HUES6 (cell line): Measurements from ENCODE around the gene ARRB2.

Experiments used
- H3K27ac ChIP-seq: 2 replicates; pipeline ENCODE4 v1.7.0; 2013; ENCODE audit warnings: low read depth, mild to moderate bottlenecking, low read length, inconsistent platforms
- H3K27me3 ChIP-seq: 2 replicates; pipeline ENCODE4 v1.6.1; 2013; ENCODE audit warnings: low read length; ENCODE audit not compliant: control insufficient read depth, insufficient read depth
- H3K36me3 ChIP-seq: 2 replicates; pipeline ENCODE4 v1.6.1; 2013; ENCODE audit warnings: low read length; ENCODE audit not compliant: control insufficient read depth, insufficient read depth
- H3K4me1 ChIP-seq: 2 replicates; pipeline ENCODE4 v1.6.1; 2013; ENCODE audit warnings: low read length; ENCODE audit not compliant: control insufficient read depth, insufficient read depth
- H3K4me3 ChIP-seq: 2 replicates; pipeline ENCODE4 v1.5.1; 2013; ENCODE audit warnings: low read depth, low read length
- H3K9ac ChIP-seq: one replicate; pipeline ENCODE4 v1.6.1; 2013; ENCODE audit warnings: mild to moderate bottlenecking, low read length
- H3K9me3 ChIP-seq: 2 replicates; pipeline ENCODE4 v1.6.1; 2013; ENCODE audit warnings: low read depth, low read length; ENCODE audit not compliant: control insufficient read depth, insufficient read depth

ARRB2 gene

DNA sequence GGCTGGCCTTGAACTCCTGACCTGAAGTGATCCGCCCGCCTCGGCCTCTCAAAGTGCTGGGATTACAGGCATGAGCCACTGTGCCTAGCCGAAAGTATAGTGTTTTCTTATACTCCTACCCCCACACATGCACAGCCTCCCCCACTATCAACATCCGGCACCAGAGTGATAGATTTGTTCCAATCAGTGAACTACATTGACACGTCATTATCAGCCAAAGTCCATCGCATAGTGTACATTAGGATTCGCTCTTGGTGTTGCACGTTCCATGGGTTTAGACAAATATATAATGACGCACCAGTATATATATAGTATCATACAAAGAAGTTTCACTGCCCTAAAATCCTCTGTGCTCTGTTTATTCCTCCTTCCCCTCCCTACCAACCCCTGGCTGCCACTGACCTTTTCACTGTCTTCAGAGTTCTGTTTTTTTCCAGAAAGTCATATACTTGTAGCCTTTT, 49.4 kb downstream of the ARRB2 start:
- Histone ChIP-seq H3K9me3 (no peaks in the 10 kb centered on the region), H3K36me3 (no peaks in the 10 kb centered on the region), H3K4me1 (no peaks in the 10 kb centered on the region), H3K27me3 (peaks cover 3% of the 10 kb centered on the region; the same call in 1 of the 2 replicates), H3K27ac (no peak overlapping the region), H3K9ac (no peak overlapping the region), H3K4me3 (no peak overlapping the region)

GRCh38 chr17:4764595-4764994, 54.2 kb downstream of the ARRB2 start:
- no peak overlapping the region for H3K4me3 ChIP-seq
- no peak overlapping the region for H3K27ac ChIP-seq
- no peaks in the 10 kb centered on the region for H3K9me3 ChIP-seq
- no peaks in the 10 kb centered on the region for H3K27me3 ChIP-seq
- no peak overlapping the region for H3K9ac ChIP-seq
- no peaks in the 10 kb centered on the region for H3K4me1 ChIP-seq
- no peaks in the 10 kb centered on the region for H3K36me3 ChIP-seq

DNA sequence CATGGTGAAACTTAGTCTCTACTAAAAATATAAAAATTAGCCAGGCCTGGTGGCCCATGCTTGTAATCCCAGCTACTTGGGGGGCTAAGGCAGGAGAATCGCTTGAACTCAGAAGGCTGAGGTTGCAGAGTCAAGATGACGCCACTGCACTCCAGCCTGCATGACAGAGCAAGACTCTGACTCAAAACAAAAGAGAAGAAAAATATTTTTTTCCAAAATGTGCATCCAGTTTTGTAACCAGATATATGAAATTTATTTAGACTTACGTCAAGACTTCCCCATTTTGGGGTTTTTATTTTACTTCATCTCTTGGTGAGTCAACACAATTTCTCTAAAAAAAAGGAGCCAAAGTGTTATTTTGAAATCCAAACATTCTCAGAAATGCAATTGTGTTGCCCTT, 55.8 kb downstream of the ARRB2 start:
- Histone ChIP-seq H3K27ac (no peak overlapping the region), H3K9me3 (no peaks in the 10 kb centered on the region), H3K36me3 (no peaks in the 10 kb centered on the region)

DNA sequence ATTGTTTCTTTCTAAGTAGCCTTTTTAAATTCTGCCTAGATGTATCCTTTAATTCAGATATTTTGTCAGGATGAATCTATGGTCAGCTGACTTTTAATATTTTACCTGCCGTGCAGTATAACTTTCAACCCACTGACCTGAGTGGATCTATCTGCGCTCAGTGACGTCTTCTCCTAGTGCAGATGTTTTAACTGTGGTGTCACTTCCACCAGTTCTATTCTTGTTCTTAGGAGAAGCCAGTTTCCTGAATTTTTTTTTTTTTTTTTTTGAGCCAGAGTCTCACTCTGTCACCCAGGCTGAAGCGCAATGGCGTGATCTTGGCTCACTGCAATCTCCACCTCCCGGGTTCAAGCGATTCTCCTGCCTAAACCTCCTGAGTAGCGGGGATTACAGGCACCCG, 56.3 kb downstream of the ARRB2 start:
- H3K27me3 ChIP-seq: no peaks in the 10 kb centered on the region
- no peak overlapping the region for H3K4me3 ChIP-seq
- H3K4me1 ChIP-seq: no peaks in the 10 kb centered on the region
- no peaks in the 10 kb centered on the region for H3K36me3 ChIP-seq
- no peaks in the 10 kb centered on the region for H3K9me3 ChIP-seq
- no peak overlapping the region for H3K9ac ChIP-seq
- no peak overlapping the region for H3K27ac ChIP-seq

More for the DNA sequence above, 55.8 kb downstream of the ARRB2 start:
- Histone ChIP-seq H3K4me3 (no peak overlapping the region), H3K4me1 (no peaks in the 10 kb centered on the region), H3K9ac (no peak overlapping the region), H3K27me3 (no peaks in the 10 kb centered on the region)

GRCh38 chr17:4768298-4768697, 57.9 kb downstream of the ARRB2 start:
- H3K9me3 ChIP-seq: no peaks in the 10 kb centered on the region
- H3K27ac ChIP-seq: no peak overlapping the region
- H3K4me1 ChIP-seq: no peaks in the 10 kb centered on the region
- H3K4me3 ChIP-seq: no peak overlapping the region
- H3K9ac ChIP-seq: no peak overlapping the region
- no peaks in the 10 kb centered on the region for H3K27me3 ChIP-seq
- H3K36me3 ChIP-seq: no peaks in the 10 kb centered on the region

DNA sequence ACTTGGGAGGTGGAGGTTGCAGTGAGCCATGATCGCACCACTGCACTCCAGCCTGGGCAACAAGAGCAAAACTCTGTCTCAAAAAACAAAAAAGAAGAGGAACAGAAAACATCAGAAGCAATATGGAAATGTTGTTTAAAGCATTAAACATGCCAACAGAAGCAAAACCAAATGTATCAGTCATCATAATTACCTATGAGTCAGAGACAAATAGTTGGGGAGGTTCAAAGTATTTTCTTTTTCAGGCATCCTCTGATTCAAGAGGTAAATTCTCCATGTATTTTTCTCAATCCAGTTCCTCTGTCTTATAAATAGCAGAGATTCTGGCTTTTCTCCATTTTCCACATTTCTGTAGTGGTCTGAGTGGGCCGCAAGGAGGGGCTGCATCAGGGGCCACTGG, 59.2 kb downstream of the ARRB2 start:
- no peaks in the 10 kb centered on the region for H3K4me1 ChIP-seq
- H3K27me3 ChIP-seq: no peaks in the 10 kb centered on the region
- no peak overlapping the region for H3K4me3 ChIP-seq
- H3K9me3 ChIP-seq: no peaks in the 10 kb centered on the region
- H3K27ac ChIP-seq: no peak overlapping the region
- no peak overlapping the region for H3K9ac ChIP-seq
- H3K36me3 ChIP-seq: no peaks in the 10 kb centered on the region
